Activated effector memory CD4-positive, alpha-beta T cell treated with anti-CD3 and anti-CD28 coated beads, Interleukin-2, amount 50 U/mL, for 16 hours (primary cell): ENCODE data around the gene KDM2A.

Source experiments
- DNase-seq: peaks from one replicate; pipeline ENCODE4 v3.0.0-alpha.2; 2020

Gene KDM2A

DNA sequence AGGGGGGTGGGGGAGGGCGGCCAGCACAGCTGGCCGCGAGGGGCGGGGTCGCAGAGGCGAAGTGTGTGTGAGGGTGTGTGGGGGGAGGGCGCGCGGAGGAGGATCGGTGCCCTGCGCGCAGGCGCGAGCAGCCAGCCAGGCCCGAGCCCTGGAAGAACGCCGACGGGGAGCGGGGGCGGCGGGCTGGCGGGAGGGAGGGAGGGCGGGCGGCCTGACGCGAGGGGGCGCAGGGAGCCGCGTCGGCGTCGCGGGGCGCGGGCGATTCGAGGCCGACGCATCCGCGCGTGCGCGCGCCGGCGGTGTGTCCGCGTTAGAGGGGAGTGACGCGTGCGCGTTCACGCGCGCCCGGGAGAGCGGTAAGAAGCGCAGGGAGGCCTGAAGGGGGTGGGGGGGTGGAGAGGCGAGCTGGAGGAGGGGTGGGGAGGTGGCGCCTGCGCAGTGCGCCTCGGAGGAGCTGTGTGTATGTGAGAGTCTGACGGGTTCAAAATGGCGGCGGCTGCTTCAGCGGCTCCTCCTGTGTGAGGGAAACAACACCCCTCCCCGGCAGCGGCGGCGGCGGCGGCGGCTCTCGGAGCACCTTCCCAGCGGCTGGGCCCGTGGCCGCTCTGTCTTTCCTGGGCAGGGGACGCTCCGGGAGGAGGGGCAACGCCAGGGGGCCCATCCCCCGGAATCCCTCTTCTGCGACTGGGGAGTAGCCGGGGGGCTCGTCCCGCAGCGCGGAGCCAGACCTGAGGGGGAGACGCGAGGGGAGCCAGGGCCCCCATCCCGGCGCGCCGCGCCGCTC lies at the start of gene KDM2A:
TSS of gene KDM2A (plus strand) at position 463 of the 784 bp plus-strand sequence. CDS start 2,054 bp downstream, outside the sequence.
- peak; percentile 99 for DNase-seq

DNA sequence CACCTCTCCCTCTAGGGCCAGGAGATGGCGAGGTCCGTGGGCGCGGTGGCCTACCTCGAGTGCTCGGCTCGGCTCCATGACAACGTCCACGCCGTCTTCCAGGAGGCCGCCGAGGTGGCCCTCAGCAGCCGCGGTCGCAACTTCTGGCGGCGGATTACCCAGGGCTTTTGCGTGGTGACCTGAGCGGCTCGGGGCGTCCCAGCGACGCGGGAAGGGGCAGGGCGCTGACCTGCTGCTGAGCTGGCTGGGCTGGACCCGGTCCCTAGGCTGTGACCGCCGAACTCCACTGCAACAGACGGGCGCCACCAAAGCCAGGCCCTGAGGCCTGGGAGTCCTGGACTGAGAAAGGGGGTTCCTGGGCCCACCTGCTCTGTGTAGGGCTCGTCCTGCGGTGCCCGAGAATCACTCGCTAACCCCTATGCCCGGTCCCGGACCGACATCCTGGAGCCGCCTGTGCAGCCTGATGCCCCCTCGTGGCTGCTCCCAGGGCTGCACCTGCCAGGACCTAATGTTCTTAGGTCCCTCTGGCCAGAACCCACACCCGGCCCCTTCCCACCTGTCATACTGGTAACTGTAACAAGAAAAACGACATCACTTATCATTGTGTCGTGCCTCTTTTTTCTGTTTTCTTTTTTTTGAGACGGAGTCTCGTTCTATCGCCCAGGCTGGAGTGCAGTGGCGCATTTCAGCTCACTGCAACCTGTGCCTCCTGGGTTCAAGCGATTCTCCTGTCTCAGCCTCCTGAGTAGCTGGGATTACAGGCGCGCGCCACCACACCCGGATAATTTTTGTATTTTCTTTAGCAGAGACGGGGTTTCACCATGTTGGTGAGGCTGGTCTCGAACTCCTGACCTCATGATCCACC lies 47.4 kb upstream of the KDM2A start:
- peak; percentile 90 for DNase-seq

DNA sequence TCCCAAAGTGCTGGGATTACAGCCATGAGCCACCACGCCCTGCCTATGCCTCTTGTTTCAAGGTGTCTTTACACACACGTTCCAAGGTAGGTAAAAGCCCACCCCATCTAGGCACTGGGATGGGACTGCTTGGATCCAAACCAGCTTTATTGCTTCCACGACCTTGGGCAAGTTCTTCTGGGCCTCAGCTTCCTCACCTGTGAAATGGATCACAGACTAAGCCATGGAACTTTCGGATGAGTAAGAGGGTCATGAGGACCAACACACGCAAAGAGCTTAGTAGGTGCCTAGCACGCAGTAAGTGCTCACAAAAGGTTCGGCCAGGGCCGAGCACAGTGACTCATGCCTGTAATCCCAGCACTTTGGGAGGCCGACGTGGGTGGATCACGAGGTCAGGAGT lies 46.8 kb upstream of the KDM2A start:
- no peak for DNase-seq

DNA sequence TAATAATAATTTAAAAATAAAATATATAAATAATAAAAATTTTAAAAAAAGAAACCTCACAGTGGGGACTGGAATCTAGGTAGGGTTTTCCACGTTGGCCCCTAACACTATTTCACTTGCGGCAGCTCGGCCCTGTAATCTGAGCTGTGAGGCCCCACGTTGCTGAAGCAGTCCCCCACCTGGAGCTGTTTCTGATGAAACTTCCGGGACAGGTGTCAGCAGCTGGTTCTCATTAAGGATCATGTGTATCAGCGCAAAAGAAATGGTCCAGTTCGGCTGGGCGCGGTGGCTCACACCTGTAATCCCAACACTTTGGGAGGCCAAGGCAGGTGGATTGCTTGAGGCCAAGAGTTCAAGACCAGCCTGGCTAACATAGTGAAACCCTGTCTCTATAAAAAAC lies 45.2 kb upstream of the KDM2A start:
- no peak for DNase-seq

DNA sequence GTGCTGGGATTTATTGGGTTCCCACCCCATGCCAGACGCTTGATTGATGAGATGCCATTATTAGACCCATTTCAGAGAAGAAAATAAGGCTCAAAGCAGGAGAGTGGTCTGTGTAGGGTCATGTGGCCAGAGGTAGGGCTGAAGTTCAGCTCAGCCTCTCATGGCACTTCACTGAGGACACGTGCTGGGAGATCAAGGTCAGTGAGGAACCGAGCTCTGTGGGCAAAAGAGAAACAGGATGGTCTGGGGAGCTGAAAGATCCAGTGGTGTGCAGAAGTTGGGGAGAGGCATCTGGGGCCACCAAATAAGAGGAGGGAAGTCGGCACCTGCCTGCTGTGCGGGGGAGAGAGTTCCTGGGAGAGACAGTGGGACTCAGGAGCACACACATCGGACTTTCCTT lies 42.9 kb upstream of the KDM2A start:
- no peak for DNase-seq

DNA sequence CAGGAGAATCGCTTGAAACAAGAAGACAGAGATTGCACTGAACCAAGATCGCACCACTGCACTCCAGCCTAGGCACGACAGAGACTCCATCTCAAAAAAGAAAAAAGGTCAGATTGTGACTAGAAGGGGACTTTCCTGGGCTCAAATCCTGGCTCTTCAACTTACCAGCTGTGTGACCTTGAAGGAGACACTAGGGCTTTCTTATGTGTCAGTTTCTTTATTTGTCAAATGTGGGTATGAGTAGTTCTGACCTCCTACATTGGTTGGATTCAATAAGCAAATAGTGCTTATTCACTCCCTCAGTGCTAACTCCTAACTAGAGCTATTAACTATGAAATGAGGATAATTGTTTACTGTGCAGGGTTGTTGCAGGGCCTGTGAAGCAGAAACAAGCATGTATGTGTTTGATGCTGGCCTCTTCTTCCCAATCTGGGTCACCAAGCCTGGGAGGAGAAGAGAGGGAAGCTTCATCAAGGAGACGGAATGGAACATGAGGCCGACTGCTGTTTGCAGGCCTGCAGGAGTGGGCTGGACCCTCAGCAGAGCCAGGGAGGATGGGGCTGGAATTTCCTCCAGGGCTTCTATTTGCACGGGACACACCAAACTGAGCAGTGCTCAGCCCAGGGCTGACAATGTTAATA lies 39.9 kb upstream of the KDM2A start:
- no peak for DNase-seq

DNA sequence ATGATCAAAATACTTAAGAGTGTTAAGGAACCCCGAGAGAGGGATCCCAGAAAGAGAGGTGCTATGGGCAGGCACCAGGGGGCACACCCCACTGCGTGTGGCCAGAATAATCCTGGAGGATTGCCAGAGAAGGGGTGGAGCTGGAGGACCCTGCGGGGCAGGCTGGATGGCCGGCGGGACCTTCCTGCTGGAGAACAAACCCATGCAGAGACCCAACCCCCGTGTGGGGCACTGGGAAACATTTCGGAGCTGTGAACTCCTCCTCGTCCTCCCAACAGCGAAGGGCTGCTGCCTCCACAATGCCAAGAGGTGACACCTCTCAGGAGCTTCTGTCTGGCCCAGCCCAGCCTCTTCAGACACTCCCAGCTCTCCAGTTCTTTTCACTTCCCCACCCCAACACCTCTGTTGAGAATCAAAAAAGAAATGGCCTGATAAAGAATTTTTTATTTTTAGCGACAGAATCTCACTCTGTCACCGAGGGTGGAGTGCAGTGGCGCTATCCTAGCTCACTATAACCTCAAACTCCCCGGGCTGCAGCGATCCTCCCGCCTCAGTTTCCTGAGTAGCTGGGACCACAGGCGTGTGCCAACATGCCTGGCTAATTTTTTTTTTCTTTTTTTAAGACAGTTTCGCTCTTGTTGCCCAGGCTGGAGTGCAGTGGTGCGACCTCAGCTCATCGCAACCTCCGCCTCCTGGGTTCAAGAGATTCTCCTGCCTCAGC lies 36.8 kb upstream of the KDM2A start:
- DNase-seq, result no peak

DNA sequence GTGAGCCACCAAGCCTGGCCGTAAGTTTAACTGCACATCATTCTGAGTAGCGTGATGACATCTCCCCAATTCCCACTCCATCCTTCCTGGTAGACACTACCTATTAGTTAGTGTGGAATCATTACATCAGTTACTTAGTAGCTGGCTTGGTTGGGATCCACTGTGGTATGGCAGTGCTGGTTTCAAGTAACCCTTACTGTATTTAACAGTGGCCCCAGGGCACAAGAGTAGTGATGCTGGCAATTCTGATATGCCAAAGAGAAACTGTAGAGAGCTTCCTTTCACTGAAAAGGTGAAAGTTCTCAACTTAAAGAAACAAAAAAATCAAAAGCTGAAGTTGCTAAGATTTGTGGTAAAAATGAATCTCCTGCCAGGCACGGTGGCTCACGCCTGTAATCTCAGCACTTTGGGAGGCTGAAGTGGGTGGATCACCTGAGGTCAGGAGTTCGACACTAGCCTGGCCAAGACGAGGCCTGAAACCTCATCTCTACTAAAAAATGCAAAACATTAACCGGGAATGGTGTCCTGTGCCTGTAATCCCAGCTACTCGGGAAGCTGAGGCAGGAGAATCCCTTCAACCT lies 35.2 kb upstream of the KDM2A start:
- DNase-seq, result no peak

DNA sequence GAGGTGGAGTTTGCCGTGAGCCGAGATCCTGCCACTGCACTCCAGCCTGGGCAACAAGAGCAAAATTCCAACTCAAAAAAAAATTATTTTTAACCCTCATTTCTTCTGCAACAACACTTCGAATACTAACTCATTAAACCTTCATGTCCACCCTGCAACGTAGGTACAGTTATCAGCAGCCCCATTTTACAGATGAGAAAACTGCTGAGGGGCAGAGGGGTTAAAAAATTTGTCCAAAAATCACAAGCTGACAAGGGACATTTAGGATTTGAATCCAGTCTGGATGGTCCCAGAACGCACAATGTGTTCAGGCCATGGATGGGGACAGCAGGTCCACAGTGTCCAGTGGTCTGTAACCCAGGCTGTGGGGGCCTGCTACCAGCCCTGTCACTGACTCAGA lies 33.4 kb upstream of the KDM2A start:
- DNase-seq, result no peak

DNA sequence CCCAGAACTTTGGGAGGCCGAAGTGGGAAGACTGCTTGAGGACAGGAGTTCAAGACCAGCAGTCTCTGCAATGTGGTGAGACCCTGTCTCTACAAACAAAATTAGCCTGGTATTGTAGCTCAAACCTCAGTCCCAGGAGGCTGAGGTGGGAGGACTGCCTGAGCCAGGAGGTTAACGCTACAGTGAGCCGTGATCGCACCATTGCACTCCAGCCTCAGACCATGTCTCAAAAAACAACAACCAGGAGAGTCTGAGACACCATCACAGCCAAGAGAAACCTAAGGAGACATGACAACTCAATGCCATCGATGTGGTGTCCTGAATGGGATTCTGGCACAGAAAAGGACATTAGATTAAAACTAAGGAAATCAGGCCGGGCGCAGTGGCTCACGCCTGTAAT lies 28.3 kb upstream of the KDM2A start:
- DNase-seq, result no peak

DNA sequence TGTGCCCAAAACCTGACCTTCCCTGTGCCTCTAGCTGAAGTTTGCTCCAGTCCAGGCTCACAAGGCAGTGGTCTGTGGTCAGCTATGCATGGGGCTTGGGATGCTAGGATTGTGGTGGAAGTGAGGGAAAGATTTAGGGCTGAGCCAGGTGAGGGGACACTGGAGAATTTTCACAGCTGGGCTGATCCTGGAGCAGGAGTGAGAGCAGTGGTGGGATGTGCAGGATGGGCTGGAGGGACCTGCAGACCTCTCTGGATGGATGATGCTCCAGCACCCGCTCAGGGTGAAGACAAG lies 23.9 kb upstream of the KDM2A start:
- DNase-seq, result no peak

DNA sequence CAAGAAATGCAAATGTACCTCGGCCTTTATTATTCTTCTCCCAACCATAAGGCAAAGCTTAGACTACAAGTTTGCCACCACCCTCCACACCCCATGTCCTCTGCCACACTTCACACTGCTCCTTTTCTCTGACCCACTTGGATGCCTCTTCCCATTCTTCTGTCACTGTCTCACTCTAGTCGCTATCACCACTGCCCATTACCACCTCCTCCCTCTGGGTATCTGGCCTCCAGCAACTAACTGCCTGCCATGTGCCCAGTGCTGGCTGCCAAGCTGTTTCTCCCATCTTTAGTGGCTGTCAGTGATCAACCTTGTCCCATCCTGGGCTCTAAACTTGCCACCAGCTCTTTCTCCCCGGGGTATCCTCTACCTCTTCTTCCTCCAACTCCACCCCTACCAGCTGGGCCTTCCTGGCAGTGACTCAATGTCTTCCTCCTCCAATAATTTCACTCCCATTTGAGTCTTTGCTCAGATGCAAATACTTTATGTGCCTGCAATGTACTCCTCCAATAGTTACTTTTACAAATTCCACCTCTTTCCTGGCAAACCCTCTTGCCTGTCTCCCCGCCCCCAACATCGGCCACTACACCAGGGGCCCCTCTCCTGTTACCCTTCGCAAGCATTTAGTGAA lies 20.1 kb upstream of the KDM2A start:
- DNase-seq, result no peak

DNA sequence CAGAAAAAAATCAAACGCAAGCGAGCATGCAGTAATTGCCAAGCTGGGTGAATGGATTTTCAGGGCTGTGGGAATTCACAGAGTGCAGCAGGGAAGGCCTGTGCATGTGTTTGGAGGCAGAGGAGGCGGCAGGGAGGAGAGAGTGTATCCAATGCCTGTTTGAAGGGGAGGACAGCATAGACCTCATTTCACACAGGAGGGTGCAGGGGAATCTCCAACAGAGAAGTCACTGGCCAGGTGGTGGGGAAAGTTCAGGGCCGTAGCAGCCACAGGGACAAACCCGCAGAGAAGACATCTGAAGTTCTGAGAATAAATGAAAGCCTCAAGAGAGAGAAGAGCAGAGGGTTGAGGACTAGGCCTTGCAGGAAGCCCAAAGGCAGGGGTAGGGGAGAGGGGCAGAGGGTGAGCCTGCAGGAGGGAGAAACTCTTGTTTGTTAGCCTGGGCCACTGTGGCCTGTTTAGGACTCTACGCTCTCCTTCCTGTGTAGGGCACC lies 19.2 kb upstream of the KDM2A start:
- no peak for DNase-seq

DNA sequence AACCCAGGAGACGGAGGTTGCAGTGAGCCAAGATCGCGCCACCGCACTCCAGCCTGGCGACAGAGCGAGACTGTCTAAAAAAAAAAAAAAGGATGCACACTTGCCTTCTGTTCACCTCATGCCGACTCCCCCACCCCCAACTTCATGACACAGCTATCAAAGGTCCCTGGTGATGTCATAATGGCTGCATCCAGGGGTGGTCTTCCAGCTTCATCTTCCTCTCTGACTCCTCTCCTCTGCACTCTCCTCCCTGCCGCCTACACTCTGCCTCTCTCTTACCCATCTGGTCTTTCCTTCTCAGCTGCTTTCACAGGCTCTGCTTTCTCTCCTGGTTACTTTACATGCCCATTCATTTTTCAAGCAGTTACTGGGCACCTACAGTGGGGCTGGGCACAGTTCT lies 16.4 kb upstream of the KDM2A start:
- no peak for DNase-seq

DNA sequence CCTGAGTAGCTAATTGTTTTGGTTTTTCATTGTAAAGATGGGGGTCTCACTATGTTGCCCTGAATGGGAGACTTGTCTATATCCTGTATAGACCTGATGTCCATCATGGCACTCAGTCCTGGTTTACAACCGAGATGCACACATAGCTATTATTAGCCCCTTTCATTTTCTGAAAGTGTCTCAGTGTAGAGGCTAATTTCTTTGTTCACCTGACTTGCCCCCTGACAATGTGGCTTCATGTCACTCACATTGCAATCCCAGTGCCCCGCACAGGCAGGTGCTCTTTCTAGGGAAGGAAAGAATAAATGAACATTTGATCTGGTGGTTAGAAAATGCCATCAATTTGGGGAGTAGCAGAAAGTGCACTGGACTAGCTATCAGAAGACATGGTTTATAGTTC lies 13.1 kb upstream of the KDM2A start:
- DNase-seq, result no peak

DNA sequence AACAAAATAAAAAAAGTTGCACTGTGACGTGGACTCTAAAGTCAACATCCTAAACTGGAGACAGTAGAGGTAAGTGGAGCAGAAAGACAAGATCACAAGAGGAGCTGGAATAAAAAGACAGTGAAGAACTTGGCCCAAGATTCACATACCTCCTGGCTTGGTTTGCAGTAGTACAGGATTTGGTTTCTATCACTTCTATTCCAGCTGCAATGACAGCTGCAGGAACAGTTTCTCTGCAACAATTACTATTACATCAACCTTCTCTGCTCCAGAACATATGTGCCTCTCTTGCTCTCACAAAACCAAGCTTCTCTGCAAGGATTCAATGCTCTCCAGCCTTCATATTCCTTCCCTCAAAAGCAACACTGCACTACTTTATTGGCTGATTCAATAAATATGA lies 7.8 kb upstream of the KDM2A start:
- DNase-seq, result no peak

DNA sequence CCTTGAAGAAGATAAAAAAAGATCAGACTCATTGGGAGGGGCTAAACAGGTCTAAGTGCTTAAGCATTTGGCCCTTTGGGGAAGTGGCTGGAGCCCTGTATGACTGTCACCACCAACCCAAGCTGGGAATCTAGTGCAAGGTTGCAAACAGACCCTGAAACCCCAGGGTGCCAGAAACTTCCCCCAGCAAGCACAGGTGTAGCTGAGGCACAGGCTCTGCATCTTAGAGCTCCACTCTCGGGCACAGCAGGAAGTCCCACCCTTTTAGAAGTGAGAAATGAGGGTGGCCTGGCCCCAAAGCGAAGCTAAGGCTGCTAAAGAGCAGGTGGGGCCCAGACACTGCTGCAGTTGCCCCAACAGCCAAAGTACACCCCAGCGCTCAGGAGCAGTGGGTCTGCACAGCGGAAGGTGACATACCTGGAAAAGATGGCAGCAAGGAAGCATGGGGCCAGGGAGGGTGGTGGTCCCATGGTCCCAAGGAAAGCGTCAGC lies 5.8 kb upstream of the KDM2A start:
- peak; percentile 56 for DNase-seq

DNA sequence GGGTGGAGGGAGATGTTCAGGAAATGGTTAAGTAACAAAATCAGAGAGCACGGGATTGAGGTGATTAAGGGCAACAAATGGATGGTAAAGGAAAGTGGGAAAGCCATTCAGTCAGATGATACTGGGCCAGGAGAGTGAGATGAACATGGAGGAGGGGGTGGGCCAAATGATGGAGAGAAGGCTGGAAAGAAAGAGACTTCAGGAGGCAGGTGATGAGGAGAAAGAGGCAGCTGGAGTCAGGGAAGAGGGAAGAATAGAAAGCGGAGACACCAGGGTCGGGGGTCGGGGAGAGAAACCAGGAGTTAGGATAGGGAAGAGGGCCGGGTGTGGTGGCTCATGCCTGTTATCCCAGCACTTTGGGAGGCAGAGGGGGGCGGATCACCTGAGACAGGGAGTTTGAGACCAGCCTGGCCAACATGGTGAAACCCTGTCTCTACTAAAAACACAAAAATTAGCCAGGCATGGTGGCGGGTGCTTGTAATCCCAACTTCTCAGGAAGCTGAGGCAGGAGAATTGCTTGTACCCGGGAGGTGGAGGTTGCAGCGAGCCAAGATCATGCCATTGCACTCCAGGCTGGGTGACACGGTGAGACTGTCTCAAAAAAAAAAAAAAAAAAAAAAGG lies 4.7 kb upstream of the KDM2A start:
- peak; percentile 33 for DNase-seq

DNA sequence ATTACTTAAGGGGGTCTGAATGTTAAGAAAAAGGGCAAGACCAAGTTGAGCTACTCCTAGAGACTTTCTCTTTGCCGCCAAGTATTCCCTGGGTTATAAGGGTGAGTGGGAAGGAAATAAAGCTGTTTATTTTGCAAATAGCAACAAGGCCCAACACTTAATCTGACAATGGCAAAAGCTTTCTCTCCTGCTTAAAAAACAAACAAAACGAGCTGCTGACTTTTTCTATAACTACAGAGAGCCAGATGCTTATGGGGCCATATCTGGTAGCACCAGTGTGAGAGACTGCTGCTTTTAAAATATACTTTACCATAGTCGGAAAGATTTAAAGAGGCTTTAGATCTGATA lies 2.3 kb upstream of the KDM2A start:
- no peak for DNase-seq

DNA sequence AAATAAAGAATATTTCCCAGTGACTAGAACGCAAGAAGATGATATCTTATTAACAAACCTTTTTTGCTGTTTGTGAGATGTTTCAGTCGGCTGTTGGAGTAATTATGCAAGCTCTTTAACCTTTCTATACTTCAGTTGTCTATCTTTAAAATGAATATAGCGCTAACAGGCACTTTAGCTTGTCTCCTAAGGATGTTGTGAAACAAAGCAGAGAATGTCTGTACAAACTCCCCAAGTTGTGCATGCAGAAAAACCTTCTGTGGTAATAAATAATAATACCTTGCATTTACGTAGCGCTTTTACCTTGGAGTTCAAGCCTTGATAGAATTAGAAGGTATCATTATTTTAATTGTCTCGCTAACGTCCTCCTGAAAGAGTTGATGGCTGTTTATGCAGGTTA lies 1.9 kb upstream of the KDM2A start:
- no peak for DNase-seq

DNA sequence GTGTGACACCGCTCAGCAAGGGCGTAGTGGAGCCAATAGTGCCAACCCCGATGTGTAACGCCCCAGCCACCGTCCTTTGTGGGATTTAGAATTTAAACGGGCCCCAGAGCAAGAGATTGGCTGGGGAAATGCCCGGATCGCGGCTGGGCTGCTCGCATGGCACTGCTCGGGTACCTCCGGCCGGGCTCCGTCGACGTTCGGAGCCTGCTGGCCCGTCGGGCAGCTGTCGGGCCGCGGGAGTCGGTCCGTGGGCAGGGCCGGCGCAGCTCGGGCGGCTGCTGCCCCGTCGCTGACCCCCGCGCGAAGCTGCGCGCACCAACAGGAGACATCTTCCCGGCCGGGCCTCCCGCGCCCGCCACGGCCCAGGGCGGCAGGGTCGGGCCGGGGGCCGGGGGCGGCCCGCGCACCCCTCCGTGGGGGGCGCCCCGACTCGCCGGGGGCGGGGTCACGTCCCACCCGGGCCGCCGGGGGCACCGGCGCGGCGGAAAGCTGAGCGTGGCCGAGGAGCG lies 1.3 kb upstream of the KDM2A start:
- DNase-seq, result peak; percentile 79
